HG03060 (cell line): ENCODE measurements around the gene WDR44.
"Not testable (repeated sequence)": the region's sequence is repeated elsewhere in the genome, so short reads cannot be mapped to it uniquely, and the experiment has no call there.

Experiments used
- ATAC-seq: cut with Tn5 transposase; IDR thresholded peaks from one replicate; pipeline ENCODE4 v1.9.1; 2021; ENCODE audit warnings: low read depth, moderate number of reproducible peaks; ENCODE audit not compliant: unreplicated experiment

The WDR44 gene

DNA sequence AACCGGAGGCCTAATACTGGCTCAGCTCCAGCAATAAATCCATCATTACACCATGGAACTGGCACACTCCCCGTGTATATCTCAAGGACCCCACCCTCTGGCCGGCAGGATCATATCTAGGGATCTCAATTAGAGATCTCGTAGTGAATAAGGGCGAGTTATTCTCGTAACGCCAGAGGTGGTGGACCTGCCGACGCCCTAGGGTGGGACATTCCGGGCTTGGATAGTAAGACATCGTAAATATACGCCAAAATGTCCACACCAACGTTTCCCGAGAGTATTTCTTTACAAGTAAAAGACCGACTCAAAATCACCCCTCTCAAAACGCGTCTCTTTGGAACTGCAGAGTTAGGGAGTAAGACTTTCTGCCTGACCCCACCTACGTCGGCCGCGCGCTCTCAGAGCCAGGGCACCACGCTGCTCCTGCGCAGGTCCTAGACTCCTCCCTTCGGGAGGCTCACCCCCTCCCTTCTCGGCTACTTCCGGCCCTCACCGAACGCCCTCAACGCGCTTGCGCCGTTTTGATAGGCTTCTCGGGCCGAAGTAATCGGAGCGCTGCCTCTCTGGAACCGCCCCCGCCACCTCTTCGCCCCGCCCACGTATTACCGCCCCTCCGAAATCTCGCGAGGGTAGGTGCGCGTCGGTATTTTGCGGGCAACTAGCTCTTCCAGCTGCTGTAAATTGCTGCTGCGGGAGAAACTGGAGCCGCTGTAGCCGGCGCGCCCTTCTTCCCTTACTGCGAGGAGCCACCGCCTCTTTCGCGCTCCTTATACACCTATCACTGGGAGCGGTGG is at the start of gene WDR44:
Gene WDR44 (plus strand): TSS at position 643 of the 794 bp plus-strand sequence. CDS start 398 bp downstream, outside the sequence.
- peak; percentile 71 for ATAC-seq

- ATAC-seq = not testable (repeated sequence)
Observed at GRCh38 chrX:118305827-118306226, 40.1 kb upstream of the WDR44 start.

- no peak for ATAC-seq
Observed at GRCh38 chrX:118315529-118315928, 30.4 kb upstream of the WDR44 start.

GRCh38 chrX:118324588-118324987 is 21.3 kb upstream of the WDR44 start:
- ATAC-seq = no peak

DNA sequence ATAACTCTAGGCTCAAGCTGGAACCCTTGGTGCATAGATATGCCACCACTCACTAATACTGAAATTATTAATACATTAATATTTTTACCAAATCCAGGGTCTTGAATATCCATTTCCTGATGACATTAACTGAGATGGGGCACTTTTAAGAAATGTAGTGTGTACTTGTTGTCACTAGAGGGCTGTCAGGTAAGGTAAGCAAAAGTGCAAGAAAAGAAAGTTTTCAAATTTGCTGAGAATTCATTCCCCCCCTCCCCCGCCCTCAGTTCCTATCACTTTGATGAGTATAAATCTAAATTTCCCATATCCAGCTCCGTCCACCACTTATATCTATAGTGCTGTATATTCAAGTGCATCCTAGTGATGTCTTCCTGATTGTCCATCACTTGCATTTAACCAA is 20.5 kb upstream of the WDR44 start:
- no peak for ATAC-seq

GRCh38 chrX:118329175-118329574 is 16.7 kb upstream of the WDR44 start:
- ATAC-seq = no peak

DNA sequence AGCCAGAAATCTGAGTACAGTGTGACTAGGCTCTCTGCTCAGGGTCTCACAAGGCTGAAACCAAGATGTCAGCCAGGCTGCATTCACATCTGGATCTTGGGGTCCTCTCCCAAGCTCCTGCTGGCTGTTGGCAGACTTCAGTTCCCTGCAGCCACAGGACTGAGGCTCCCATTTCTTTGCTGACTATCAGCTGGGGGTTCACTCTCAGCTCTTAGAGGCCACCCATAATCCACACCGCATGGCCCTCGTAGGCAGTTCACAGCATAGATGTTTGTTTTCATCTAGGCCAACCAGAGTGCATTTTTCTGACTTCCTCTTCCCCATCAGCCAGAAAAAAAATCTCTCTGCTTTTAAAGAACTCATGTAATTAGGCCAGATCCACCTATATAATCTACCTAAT is 8.2 kb upstream of the WDR44 start:
- no peak for ATAC-seq

DNA sequence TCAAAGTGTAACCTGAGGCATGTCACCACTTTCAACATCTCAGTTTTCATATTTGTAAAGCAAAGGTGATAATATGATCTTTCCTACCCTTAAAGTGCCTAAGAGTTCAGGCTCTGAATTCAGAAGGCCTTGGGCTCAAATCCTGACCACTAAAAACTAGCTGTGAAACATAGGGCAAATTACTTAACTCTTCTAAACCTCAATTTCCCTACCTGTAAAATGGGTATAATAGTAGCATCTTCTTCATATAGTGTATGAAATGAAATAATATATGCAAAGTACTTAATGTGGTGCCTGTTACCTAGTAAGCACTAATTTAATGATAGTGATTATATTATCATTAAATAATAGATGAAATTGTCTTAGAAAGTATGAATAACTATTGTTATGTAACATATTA is 7.0 kb upstream of the WDR44 start:
- ATAC-seq = no peak

DNA sequence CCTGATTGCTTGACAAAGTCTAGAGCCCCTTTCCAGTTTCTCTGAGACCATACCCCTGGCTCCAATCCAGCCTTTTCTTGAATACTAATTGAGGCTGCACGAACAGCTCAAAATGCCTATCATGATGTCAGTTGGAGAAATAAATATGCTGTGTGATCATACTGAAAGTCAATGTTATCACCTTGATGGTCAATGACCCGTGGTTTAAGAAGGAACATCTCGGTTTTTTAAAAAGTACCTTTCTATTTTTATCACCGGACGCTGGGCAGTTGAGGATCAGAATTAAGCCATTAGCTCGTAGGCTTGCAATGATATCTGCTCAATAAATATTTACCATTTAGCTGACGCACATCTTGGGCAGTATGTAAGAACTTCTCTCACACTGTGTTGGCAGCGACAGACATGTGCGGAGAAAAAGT is 852 bp upstream of the WDR44 start:
- ATAC-seq = peak; percentile 1

GRCh38 chrX:118346258-118347094 is 570 bp downstream of the WDR44 start:
- peak; percentile 3 for ATAC-seq

DNA sequence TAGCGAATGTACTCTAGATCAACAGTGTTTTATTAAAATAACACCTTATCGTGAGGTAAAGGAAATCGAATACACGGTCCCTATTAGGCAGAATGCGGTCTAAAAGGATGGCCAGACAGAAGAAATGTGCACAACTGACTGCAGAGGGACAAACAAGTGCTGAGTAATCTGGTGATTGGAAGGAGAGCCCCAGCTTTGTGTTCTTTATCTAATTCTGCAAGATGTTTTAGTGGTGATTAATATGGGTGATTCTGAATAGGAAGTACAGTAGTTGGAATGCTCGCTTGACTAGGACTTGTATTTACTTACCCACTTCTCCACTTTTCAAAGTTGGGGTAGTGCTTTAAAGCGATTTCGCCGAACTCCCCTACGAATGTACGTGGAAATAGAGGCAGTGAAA is 1.2 kb downstream of the WDR44 start:
- no peak for ATAC-seq

DNA sequence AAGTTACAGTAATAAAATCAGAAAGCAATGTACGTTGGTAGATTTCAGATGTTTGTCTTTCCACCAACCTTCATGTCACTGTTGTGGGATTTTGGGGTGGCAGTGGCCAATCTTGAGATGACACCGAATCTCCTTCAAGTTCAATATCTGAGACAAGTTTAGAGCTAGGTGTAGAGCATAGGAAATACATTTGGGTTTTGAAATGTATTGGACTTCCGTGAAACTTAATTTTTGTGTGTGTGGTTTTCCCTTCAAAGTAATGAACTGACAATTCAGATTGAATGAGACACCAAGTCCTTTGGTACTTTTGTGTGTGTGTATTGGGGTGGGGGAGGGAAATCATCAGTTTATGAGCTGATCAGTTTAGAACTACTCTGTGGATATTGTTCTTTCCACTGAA is 1.8 kb downstream of the WDR44 start:
- no peak for ATAC-seq

- ATAC-seq = no peak
Observed at GRCh38 chrX:118348186-118348810, 2.4 kb downstream of the WDR44 start.

DNA sequence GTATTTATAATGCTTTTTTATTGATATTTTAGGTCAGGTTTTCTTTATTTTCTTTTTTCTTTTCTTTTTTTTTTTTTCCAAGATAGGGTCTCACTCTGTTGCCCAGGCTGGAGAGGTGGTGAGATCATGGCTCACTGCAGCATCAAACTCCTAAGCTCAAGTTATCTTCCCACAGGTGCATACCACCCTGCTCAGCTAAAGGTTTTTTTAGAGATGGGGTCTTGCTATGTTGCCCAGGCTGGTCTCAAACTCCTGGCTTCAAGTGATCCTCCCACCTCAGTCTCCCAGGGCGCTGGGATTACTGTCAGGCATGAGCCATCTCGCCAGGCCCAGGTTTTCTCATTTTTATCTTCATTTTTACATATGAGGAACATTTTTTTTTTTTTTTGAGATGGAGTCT is 3.3 kb downstream of the WDR44 start:
- ATAC-seq = no peak

DNA sequence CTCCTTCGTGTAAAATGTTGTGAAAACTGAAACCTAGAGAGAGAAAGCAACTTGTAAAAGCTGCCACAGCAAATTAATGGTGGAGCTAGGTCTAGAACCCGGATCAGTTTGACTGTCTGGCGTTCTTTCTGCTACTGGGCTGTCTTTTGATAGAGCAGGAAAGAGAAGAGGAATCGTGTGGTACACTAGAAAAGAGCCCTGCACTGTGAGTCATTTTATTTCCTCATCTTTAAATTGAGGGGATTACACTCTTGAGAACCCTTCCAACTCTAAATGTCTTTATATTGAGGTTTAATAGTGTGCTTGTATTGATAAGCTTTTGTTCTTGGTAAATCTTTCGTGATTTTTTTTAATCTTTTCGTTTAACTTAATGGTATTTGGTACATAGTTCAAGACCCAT is 4.3 kb downstream of the WDR44 start:
- no peak for ATAC-seq

GRCh38 chrX:118350706-118351105 is 4.8 kb downstream of the WDR44 start:
- ATAC-seq = no peak

- ATAC-seq = no peak
Observed at GRCh38 chrX:118352566-118352965, 6.7 kb downstream of the WDR44 start.

DNA sequence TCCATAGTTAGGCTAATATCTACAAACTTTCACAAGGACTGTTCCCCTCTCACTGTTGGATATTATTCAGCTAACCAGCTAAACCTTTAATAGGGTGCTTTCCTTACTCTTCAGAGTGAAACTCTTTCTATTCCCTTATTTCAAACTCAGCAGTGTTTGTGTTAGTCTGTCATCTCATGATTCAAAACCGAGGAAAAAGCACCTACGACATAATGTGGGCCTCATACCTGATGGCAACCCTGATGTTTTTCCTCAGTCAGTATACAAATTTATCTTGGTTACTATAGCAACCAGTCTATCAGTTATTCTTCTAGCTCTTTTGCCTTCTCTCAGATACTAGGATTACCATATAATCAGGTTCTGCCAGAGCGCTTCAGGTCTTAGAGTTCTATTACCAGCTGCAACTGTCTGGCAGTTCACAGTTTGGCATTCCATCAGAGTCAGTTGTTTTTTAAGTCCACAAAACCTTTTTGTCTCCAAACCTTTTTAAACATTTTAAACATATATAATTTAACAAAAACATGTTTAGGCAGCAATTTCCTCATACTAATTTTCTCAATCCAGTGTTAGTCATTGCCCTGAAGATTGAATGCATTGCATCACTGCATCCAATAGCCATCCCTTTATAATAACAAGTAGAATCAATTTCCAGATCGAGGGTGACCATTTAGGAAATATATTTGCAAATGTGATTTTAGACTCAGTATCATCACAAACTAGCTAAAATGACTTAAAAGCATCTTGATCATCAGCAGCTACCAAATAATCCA is 7.4 kb downstream of the WDR44 start:
- ATAC-seq = peak; percentile 30

GRCh38 chrX:118355225-118355920 is 9.5 kb downstream of the WDR44 start:
- ATAC-seq = no peak

DNA sequence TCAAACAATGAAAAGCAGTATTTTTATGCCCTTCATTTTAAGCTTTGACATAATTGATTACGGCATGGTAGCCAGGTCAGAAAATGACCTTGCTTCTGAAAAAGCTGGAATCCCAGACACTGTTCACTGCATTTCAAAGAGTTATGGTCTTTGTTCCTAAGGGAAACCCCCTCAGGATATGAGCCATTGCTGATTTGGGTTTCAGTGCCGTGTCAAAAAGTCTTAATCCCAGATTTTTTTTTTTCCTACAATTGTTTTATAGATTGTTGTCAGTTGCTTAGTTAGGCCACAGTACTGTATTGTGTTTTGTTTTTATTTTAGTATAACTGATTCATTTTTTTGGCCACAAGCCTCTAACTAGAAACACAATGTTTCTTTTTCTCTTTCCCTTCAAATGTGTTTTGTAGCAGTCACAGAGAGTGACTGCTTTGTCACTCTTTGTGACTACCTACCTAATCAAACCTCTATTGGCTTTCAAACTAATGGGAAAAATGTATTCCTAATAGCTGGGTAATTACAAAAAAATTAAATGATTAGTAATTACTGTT is 10.3 kb downstream of the WDR44 start:
- ATAC-seq = no peak
